ENCODE measurements around the gene EFR3B.

EFR3B gene

DNA sequence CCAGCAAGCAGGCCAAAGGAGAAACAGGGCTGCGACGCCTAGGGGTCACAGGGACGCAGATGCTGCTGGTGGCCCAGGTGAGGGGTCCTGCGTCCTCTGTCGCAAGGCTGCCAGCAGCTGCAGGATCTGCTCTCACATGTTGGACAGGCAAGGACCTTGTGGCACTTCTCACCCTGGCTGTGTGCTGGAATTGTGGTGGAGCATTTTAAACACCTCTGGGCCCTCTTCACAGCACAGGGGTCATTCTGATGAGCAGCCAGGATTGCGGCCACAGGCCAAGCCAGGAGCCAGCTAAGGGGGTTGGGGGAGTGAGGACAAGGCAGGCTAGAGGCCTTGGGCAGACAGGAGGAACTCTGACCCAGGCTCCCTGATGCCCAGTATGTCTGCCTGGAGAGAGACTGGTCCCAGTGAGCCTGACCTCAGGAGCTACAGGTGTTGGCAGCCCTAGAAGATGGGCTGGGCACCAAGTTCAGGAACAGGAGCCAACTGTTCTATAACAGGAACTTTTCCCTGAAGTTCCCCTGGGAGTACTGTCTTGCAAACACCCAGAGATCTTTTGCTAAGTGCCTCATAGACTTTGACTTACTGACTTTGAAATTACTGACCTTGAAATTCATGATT lies 40.2 kb downstream of the EFR3B start:
- no peak overlapping the region for H3K27ac ChIP-seq
- TF ChIP-seq, protein P1, sequence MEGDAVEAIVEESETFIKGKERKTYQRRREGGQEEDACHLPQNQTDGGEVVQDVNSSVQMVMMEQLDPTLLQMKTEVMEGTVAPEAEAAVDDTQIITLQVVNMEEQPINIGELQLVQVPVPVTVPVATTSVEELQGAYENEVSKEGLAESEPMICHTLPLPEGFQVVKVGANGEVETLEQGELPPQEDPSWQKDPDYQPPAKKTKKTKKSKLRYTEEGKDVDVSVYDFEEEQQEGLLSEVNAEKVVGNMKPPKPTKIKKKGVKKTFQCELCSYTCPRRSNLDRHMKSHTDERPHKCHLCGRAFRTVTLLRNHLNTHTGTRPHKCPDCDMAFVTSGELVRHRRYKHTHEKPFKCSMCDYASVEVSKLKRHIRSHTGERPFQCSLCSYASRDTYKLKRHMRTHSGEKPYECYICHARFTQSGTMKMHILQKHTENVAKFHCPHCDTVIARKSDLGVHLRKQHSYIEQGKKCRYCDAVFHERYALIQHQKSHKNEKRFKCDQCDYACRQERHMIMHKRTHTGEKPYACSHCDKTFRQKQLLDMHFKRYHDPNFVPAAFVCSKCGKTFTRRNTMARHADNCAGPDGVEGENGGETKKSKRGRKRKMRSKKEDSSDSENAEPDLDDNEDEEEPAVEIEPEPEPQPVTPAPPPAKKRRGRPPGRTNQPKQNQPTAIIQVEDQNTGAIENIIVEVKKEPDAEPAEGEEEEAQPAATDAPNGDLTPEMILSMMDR (conservative IDR thresholded peaks at IDR 0.05), result no peak

DNA sequence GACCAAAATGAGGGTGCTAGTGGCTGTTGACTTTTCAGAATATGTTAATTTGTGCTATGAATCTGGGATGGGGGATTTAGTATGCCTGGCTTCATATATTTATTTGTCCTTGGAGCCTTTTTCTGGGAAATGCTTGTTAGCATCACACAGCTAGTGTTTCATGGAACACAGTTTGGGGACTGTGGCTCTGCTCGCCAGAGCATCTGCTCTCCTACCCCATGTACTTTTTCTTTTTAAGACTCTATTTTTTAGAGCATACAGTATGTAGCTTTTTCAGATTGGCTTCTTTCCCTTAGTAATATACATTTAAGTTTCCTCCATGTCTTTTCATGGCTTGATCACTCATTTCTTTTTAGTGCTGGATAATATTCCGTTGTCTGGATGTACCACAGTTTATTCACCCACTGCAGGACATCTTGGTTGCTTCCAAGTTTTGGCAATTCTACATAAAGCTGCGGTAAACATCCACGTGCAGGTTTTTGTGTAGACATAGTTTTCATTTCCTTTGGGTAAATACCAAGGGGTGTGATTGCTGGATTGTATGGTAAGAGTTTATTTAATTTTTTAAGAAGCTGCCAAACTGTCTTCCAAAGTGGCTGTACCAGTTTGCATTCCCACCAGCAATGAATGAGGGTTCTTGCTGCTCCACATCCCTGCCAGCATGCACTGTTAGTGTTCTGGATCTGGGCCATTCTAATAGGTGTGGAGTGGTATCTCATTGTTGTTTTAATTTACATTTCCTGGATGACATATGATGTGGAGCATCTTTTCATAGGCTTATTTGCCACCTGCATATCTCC lies 44.1 kb downstream of the EFR3B start:
- H3K27ac ChIP-seq, result peak overlapping the region; percentile 33
- TF ChIP-seq, protein P1 (conservative IDR thresholded peaks at IDR 0.05), result no peak

DNA sequence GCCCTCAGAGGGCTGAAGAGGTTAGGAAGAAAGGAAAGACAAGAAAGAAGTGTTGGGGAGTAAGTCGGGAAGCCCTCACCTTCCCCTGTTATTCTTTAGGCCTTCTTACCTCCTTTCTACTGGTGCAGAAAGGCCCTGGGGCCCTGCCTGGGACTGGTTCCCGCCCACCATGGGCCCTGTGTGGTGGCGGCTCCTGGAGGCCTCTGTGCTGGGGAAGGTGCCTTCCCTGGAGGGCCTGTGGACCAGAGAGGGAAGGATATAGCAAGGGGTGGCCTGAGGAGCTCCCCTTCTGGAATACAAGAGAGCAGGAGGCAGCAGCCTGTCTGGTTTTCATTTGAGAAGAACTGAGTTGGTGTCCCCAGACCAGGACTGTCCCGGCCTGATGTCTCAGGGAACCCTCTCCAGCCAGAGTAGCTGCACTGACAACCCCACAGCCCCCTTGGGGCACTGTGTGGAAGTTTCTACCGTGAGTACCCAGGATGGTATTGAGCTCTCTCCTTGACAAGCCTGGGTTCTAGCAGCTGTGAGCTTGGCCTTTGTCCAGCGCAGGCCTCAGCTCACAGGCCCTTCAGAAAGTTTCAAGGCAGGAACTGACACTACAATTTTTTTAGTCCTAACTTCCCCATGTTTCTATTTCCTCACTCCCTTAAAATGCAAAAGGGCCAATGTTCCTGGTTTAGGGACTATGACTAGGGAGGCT lies 47.1 kb downstream of the EFR3B start:
- no peak overlapping the region for H3K27ac ChIP-seq
- TF ChIP-seq, protein P1 (conservative IDR thresholded peaks at IDR 0.05), result no peak

DNA sequence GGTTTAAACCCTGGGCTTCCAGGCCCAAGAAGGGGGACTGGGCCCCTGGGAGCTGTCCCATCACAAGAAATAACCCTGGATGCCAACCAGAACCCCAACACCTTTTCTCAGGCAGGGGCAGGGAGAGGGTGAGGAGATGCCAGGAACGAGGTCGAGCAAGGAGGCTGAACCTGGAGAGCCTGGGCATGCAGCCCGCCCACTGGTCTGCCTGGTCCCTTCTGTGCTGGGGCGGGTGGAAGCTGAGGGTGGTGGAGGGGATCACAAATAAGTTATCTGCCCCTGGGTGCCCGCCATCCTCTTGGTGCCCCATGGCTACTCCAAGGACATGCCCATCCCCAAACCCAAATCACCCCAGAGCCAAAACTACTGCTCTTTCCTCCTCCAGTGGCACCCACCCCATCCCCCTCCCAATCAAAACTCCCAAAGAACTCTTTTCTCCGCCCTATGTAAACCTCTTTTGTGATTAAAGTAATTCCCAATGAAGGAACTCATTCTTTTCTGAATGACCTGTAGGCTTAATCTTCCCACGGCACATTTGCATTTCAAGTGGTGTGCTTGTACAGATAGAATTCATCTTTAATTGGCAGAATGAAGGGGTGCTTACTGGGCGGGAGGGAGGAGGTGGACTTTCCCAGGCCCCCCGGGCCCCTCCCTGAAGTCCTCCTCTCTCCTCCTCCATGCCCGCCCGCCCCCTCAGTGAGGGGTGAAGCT lies 47.9 kb downstream of the EFR3B start:
- TF ChIP-seq, protein P1 (conservative IDR thresholded peaks at IDR 0.05), result no peak
- H3K27ac ChIP-seq, result no peak overlapping the region

DNA sequence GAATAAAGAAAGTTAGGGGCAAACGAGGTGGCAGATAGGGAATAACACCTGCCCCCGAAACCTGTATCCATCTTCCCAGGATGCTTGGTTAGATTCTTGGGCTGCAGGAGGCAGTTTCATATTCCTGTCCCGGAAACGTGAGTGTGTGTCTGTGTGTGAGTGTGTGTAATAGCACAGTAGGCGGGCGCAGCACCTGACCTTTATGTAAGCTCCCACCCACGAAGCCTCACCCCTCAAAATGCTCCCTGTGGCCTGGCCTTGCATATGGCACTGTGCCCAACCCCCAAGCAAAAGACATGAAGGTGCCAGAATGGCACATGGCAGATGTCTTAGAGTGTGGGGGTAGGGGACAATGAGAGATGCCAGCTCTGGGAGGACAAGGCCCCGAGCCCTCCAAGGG lies 48.9 kb downstream of the EFR3B start:
- TF ChIP-seq, protein P1 (conservative IDR thresholded peaks at IDR 0.05), result no peak
- no peak overlapping the region for H3K27ac ChIP-seq

DNA sequence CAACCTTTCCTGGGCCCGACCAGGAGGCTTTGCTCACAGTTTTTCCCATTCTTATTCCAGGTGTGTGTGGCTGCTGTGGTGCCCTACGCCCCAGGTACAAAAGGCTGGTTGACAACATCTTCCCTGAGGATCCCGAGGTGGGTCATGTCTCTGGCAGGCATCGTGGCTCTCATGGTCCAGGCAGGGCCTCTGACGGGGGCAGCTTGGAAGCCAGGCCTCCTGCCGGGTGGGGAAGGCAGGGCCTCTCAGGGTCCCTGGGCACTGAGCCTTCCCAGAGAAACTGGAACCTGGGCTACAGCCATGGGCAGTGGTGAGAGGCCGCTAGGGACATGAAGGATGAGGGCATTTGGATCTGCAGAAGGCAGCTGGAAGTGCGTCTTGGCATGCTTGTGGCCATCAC lies 49.4 kb downstream of the EFR3B start:
- TF ChIP-seq, protein P1 (conservative IDR thresholded peaks at IDR 0.05), result no peak
- H3K27ac ChIP-seq, result no peak overlapping the region

DNA sequence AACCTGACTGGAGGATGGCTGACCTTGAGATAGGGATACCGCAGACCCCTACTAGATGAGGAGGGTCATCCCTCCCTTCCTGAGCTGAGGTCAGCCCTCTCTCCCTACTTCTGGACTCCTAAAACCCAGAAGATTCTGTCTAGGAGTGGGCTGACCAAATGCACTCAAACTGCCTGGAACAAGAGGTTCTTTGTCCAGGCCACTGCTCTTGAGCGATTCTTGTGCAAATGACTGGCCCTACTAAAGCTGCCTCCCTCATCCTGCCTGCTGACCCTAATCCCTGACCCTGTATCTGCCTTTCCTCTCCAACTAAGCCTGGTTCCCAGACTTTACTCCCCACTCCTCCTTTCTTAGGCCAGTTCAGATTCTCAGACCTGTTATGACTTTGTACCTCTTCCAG lies 56.2 kb downstream of the EFR3B start:
- TF ChIP-seq, protein P1 (conservative IDR thresholded peaks at IDR 0.05), result no peak
- H3K27ac ChIP-seq, result no peak overlapping the region

Measured in VCaP (cell line).